Subcutaneous abdominal adipose tissue (tissue), 5 donors: ENCODE data around the gene AMHR2.

Experiments
- H3K27ac ChIP-seq: one replicate; pipeline ENCODE4 v1.7.0; 2013; ENCODE audit warnings: low read depth, mild to moderate bottlenecking, inconsistent platforms, low read length, moderate library complexity
- H3K27me3 ChIP-seq, 5 donors: one replicate each; pipeline ENCODE4 v1.7.0; 2013; ENCODE audit warnings: low read length in 5 of 5, inconsistent platforms in 1 of 5; ENCODE audit not compliant: control insufficient read depth in 5 of 5, insufficient read depth in 4 of 5
- H3K36me3 ChIP-seq, 5 donors: one replicate each; pipeline ENCODE4 v1.7.0; 2013; ENCODE audit warnings: low read length in 5 of 5; ENCODE audit not compliant: control insufficient read depth in 5 of 5, insufficient read depth in 5 of 5
- H3K4me1 ChIP-seq, 5 donors: one replicate each; pipeline ENCODE4 v1.7.0; 2013; ENCODE audit warnings: low read length in 5 of 5, mild to moderate bottlenecking in 3 of 5, moderate library complexity in 1 of 5; ENCODE audit not compliant: control insufficient read depth in 5 of 5, insufficient read depth in 5 of 5
- H3K4me3 ChIP-seq, 5 donors: one replicate each; pipeline ENCODE4 v1.7.0; 2013; ENCODE audit warnings: low read length in 5 of 5, low read depth in 1 of 5
- H3K9ac ChIP-seq, 5 donors: one replicate each; pipeline ENCODE4 v1.7.0; 2013; ENCODE audit warnings: low read length in 5 of 5, mild to moderate bottlenecking in 4 of 5, moderate library complexity in 3 of 5
- H3K9me3 ChIP-seq, 5 donors: one replicate each; pipeline ENCODE4 v1.7.0; 2013; ENCODE audit warnings: low read length in 5 of 5; ENCODE audit not compliant: control insufficient read depth in 5 of 5
- donor health status: healthy.
- donor health status: healthy.
- donor health status: healthy.
- donor health status: healthy.
- donor health status: healthy.

Gene AMHR2

DNA sequence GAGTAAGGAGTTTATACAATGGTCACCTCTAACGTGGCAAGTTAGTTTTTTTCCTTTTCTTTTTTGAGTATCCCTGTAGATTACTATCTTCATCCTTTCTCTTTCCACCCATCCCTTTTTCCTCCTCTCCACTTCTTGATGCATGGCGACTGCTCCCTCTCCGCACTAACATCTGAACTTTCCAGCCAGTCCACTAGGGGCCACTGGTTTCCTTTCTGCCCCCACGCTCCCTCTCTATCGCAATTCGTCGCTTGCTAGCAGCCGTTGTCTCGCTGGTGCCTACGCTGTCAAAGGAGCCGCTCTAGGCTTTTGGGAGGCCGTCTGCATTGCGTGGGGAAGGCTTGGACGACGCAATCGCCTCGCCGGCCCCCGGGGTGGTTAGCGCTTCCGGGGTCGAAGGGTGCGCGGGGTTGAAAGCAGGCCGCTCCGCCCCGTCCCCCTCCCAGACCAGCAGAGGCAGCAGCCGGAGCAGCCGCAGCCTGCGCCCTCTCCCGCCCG, 28.1 kb downstream of the AMHR2 start, which contains the start of gene PCBP2:
PCBP2 (plus strand) TSS at position 442 of the 498 bp plus-strand sequence. CDS start 2,699 bp downstream, outside the sequence.
- Histone ChIP-seq H3K27ac (peak within 1 kb of the TSS; percentile 90), H3K4me1 (peaks cover 10 to 25% (median 23%) of the 10 kb centered on the region in 5 donors), H3K27me3 (no peaks in the 10 kb centered on the region), H3K9me3 (no peaks in the 10 kb centered on the region), H3K9ac (peak within 1 kb of the TSS; percentile 90 to 98 (median 95)), H3K36me3 (peaks cover 21 to 36% (median 31%) of the 10 kb centered on the region in 5 donors), H3K4me3 (peak within 1 kb of the TSS; percentile 84 to 92 (median 88))

DNA sequence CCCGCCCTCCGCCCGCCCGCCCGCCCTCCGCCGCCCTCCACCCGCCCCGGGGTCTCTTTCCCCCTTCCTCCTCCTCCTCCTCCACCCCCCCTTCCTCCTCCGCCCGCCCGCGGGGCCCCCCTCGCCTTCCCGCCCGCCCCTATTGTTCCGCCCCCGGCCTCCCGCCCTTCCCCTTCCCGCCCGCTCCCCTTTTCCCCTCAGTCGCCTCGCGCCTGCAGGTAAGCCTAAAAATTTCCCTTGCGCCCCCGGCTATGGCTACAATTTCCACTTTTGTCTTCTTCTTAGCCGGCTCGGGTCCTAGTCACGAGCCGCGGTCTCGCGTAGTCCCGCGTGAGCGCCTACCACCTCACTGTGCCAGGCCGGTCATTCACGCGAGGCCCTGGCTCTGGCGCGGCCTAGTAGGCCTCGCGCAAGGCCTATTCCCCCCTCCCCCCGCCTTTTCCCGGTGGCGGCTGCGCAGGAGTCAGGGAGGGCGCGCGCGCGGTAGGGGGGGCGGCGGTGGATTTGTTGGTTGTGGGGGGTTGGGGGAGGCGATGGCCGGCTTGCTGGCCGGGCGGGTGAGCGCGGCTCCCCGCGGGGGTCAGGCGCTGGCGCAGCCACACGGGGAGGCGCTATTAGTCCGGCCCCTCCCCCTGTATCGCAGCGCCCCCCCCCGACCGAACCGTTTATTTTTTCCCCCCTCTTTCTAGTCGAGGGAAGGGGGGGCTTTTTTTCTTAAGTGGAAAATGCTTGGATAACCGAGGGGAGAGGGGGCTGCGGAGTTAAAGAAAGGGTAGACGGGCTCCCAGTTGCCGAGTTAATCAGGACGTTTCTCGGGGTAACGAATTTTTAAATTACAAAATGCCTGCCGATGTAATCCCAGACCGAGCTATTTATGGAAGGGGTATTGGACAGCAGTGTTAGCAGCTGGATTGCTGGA, 28.8 kb downstream of the AMHR2 start:
- Histone ChIP-seq H3K36me3 (peaks cover 22 to 42% (median 38%) of the 10 kb centered on the region in 5 donors), H3K9ac (peak overlapping the region; percentile 90 to 98 (median 95)), H3K27me3 (no peaks in the 10 kb centered on the region), H3K4me1 (peaks cover 10 to 25% (median 23%) of the 10 kb centered on the region in 5 donors), H3K9me3 (no peaks in the 10 kb centered on the region), H3K27ac (peak overlapping the region; percentile 90), H3K4me3 (peak overlapping the region; percentile 84 to 92 (median 88))

GRCh38 chr12:53453953-53454640, 30.4 kb downstream of the AMHR2 start:
- Histone ChIP-seq H3K36me3 (peaks cover 29 to 52% (median 49%) of the 10 kb centered on the region in 5 donors), H3K27me3 (no peaks in the 10 kb centered on the region), H3K4me3 (peak overlapping the region in 1 of 5 donors; percentile 12), H3K9me3 (no peaks in the 10 kb centered on the region), H3K27ac (peak overlapping the region; percentile 90), H3K4me1 (peaks cover 10 to 25% (median 23%) of the 10 kb centered on the region in 5 donors), H3K9ac (peak overlapping the region in 3 of 5 donors; percentile 83 to 96 (median 91))

- no peaks in the 10 kb centered on the region for H3K27me3 ChIP-seq
- no peak overlapping the region for H3K27ac ChIP-seq
- peaks cover 10 to 25% (median 23%) of the 10 kb centered on the region in 5 donors for H3K4me1 ChIP-seq
- H3K4me3 ChIP-seq, result no peak overlapping the region
- H3K9ac ChIP-seq, result no peak overlapping the region
- no peaks in the 10 kb centered on the region for H3K9me3 ChIP-seq
- peaks cover 29 to 58% (median 55%) of the 10 kb centered on the region in 5 donors for H3K36me3 ChIP-seq
Observed at GRCh38 chr12:53454707-53455106, 31.1 kb downstream of the AMHR2 start.

- H3K4me1 ChIP-seq, result peaks cover 10 to 22% (median 21%) of the 10 kb centered on the region in 5 donors
- H3K4me3 ChIP-seq, result no peak overlapping the region
- H3K36me3 ChIP-seq, result peaks cover 39 to 79% (median 76%) of the 10 kb centered on the region in 5 donors
- H3K27ac ChIP-seq, result no peak overlapping the region
- H3K9me3 ChIP-seq, result no peaks in the 10 kb centered on the region
- H3K9ac ChIP-seq, result no peak overlapping the region
- H3K27me3 ChIP-seq, result no peaks in the 10 kb centered on the region
Observed at GRCh38 chr12:53456654-53457366, 33.2 kb downstream of the AMHR2 start.

DNA sequence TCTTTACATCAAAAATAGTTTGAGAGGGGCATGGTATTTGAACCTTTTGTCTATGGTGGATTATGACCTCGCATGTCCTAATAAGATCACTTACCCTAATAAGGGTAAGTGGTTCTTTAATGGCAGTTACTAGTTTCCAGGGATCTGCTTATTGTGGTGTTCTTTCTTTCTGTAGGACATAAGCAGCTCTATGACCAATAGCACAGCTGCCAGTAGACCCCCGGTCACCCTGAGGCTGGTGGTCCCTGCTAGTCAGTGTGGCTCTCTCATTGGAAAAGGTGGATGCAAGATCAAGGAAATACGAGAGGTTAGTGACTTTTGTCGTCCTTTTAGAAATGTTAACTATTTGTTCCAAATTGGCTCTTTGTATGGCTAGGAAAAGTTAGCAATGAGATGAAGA, 35.4 kb downstream of the AMHR2 start:
- H3K36me3 ChIP-seq, result peaks cover 59 to 100% (median 99%) of the 10 kb centered on the region in 5 donors
- no peak overlapping the region for H3K9ac ChIP-seq
- H3K4me3 ChIP-seq, result no peak overlapping the region
- H3K4me1 ChIP-seq, result peaks cover 2 to 8% (median 8%) of the 10 kb centered on the region in 5 donors
- H3K27ac ChIP-seq, result no peak overlapping the region
- H3K9me3 ChIP-seq, result no peaks in the 10 kb centered on the region
- H3K27me3 ChIP-seq, result no peaks in the 10 kb centered on the region

- Histone ChIP-seq H3K9ac (no peak overlapping the region), H3K27me3 (no peaks in the 10 kb centered on the region), H3K27ac (no peak overlapping the region), H3K4me3 (no peak overlapping the region), H3K9me3 (no peaks in the 10 kb centered on the region), H3K36me3 (peaks cover 54 to 100% (median 100%) of the 10 kb centered on the region in 5 donors), H3K4me1 (peaks cover 0 to 11% (median 3%) of the 10 kb centered on the region in 5 donors)
Observed at GRCh38 chr12:53461059-53461458, 37.4 kb downstream of the AMHR2 start.

- H3K27me3 ChIP-seq, result no peaks in the 10 kb centered on the region
- H3K36me3 ChIP-seq, result peaks cover 56 to 100% (median 100%) of the 10 kb centered on the region in 5 donors
- H3K4me1 ChIP-seq, result peaks cover 0 to 14% (median 7%) of the 10 kb centered on the region in 5 donors
- H3K4me3 ChIP-seq, result no peak overlapping the region
- H3K27ac ChIP-seq, result no peak overlapping the region
- no peak overlapping the region for H3K9ac ChIP-seq
- H3K9me3 ChIP-seq, result no peaks in the 10 kb centered on the region
Observed at GRCh38 chr12:53461591-53461990, 37.9 kb downstream of the AMHR2 start.

- Histone ChIP-seq H3K4me3 (no peak overlapping the region), H3K4me1 (peaks cover 0 to 19% (median 10%) of the 10 kb centered on the region in 5 donors), H3K27me3 (no peaks in the 10 kb centered on the region), H3K9ac (no peak overlapping the region), H3K36me3 (peaks cover 57 to 100% (median 100%) of the 10 kb centered on the region in 5 donors), H3K27ac (no peak overlapping the region), H3K9me3 (no peaks in the 10 kb centered on the region)
Observed at GRCh38 chr12:53462935-53463334, 39.3 kb downstream of the AMHR2 start.
